ENCODE data around the gene C17orf58. TPM values are rescaled to one million over a fixed set of nuclear protein-coding genes. Genes with fewer than 3 reads are reported as not detected.
"Not testable (repeated sequence)": the region's sequence is repeated elsewhere in the genome, so short reads cannot be mapped to it uniquely, and the experiment has no call there.

Gene C17orf58
- total RNA-seq, 1 donor from 2014 or later: 9.1 TPM

GRCh38 chr17:67960276-67960675, 36.0 kb downstream of the C17orf58 start:
- not testable (repeated sequence) for DNase-seq (ENCODE audit: low spot score)

DNA sequence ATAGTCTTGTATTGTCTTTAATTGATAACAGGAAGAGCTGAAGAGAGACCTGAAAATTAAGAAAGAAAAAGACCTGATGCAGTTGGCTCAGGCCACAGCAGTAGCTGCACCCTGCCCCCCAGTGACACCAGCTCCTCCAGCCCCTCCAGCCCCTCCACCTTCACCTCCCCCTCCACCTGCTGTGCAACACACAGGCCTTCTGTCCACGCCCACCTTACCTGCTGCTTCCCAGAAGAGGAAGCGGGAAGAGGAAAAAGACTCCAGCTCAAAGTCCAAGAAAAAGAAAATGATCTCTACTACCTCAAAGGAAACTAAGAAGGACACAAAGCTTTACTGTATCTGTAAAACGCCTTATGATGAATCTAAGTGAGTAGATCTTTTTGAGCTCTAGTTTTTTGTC, 36.8 kb downstream of the C17orf58 start:
- DNase-seq (ENCODE audit: low spot score): no peak

DNA sequence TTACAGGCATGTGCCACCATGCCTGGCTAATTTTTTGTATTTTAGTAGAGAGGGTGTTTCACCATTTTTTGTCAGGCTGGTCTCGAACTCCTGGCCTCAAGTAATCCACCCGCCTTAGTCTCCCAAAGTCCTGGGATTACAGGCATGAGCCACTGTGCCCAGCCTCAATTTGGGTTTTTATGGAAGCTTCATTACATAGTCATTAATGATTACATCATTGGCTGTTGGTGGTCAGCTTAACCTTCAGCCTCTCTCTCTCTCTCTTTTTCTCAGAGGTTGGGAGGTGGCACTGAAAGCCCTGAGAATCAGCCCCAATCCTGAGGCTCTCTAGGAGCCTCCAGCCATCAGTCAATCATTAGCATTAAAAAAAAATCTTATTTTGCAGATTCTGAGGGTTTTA, 45.3 kb downstream of the C17orf58 start:
- no peak for DNase-seq (ENCODE audit: low spot score)

- DNase-seq (ENCODE audit: low spot score): no peak
Observed at GRCh38 chr17:67947325-67947813, 48.9 kb downstream of the C17orf58 start.

- no peak for DNase-seq (ENCODE audit: low spot score)
Observed at GRCh38 chr17:67946513-67946912, 49.8 kb downstream of the C17orf58 start.

GRCh38 chr17:67944035-67944434, 52.2 kb downstream of the C17orf58 start:
- no peak for DNase-seq (ENCODE audit: low spot score)

- peak; percentile 4 for DNase-seq (ENCODE audit: low spot score)
Observed at GRCh38 chr17:67942810-67943209, 53.5 kb downstream of the C17orf58 start.

Other genes with a start within 250 kb of the C17orf58 start
- gene BPTF, start 171.0 kb downstream of the C17orf58 start, total RNA-seq: 126 TPM
- gene KPNA2, start 39.3 kb upstream of the C17orf58 start, total RNA-seq: 23.0 TPM

Measured in ureter (tissue), 1 donor.